Temporal lobe (tissue), 2 donors: ENCODE data around the gene FUT8. TPM values are rescaled to one million over a fixed set of nuclear protein-coding genes. Genes with fewer than 3 reads are reported as not detected.

Experiments
- small RNA-seq: library from RNA; depleted of rRNA; stranded (forward); fragments of <200 nt; gene quantifications from one replicate; pipeline ENCODE3, GENCODE V24; 2014; ENCODE audit warnings: low replicate concordance
- total RNA-seq: library from RNA; depleted of rRNA; stranded (reverse); fragments of >200 nt; gene quantifications from one replicate; pipeline ENCODE4 v1.2.3, GENCODE V29; 2014

The FUT8 gene
- total RNA-seq, 1 donor from 2014 or later, result 128 TPM

Small RNAs within 50 kb of the gene (small RNA-seq; reads per million reads assigned to genes)
- not detected for gene MIR625
